Ishikawa (cell line): ENCODE data around the gene GUCA1A.

Experiments
- CREB1 ChIP-seq: IDR thresholded peaks from 2 replicates; pipeline ENCODE4 v1.6.1; 2012; ENCODE audit warnings: low read depth
- EP300 ChIP-seq: IDR thresholded peaks from 2 replicates; pipeline ENCODE4 v1.6.1; 2012; ENCODE audit warnings: borderline replicate concordance
- RAD21 ChIP-seq: IDR thresholded peaks from 2 replicates; pipeline ENCODE4 v1.6.1; 2012; ENCODE audit warnings: low read depth
- TEAD4 ChIP-seq: IDR thresholded peaks from 2 replicates; pipeline ENCODE4 v1.6.1; 2012
- TF ChIP-seq, protein P1 (sequence below): IDR thresholded peaks from 2 replicates; pipeline ENCODE4 v1.6.1; 2012

DNA sequence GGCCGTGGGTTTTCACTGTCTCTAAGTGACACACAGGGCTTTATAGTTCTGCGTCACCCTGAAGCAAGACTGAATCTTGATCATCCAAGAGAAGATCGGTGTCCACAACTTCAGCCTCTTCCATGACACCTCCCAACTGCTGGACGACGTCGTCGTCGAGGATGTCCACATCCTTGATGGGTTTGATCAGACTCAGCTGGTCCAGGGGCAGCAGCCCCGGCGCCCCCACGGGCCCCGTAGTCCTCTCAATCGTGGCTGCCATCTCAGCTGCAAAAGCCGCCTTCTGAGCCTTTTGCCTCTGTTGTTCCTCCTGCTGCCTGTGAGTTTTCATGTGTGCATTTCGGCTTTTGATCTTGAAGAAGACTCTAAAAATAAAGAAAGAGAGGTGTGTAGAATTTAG is 55.1 kb downstream of the GUCA1A start:
- TF ChIP-seq EP300 (no peak), RAD21 (no peak), CREB1 (no peak), TEAD4 (no peak)
- TF ChIP-seq, protein P1, sequence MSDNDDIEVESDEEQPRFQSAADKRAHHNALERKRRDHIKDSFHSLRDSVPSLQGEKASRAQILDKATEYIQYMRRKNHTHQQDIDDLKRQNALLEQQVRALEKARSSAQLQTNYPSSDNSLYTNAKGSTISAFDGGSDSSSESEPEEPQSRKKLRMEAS: no peak
